H54 (cell line): ENCODE data around the gene KANK3.
"Not testable (repeated sequence)": the region's sequence is repeated elsewhere in the genome, so short reads cannot be mapped to it uniquely, and the experiment has no call there.

Experiments
- DNase-seq: peaks from one replicate; pipeline ENCODE4 v3.0.0; 2011; ENCODE audit warnings: low spot score, mixed read lengths; ENCODE audit not compliant: insufficient read length
- FAIRE-seq: peaks from 3 replicates; lab custom pipeline; 2011; peaks lifted over from hg19 to GRCh38; lab: Jason Lieb, UNC
- POLR2A ChIP-seq: IDR thresholded peaks from 2 replicates; pipeline ENCODE4 v1.6.1; 2011; ENCODE audit warnings: low read depth, mild to moderate bottlenecking, low read length

Gene KANK3

GRCh38 chr19:8307965-8308866 is 34.8 kb downstream of the KANK3 start, which contains the start of gene CD320:
Gene CD320, minus strand, starts transcription at chr19:8308358. Its CDS starts 68 bp downstream, at chr19:8308290.
- no peak for FAIRE-seq

DNA sequence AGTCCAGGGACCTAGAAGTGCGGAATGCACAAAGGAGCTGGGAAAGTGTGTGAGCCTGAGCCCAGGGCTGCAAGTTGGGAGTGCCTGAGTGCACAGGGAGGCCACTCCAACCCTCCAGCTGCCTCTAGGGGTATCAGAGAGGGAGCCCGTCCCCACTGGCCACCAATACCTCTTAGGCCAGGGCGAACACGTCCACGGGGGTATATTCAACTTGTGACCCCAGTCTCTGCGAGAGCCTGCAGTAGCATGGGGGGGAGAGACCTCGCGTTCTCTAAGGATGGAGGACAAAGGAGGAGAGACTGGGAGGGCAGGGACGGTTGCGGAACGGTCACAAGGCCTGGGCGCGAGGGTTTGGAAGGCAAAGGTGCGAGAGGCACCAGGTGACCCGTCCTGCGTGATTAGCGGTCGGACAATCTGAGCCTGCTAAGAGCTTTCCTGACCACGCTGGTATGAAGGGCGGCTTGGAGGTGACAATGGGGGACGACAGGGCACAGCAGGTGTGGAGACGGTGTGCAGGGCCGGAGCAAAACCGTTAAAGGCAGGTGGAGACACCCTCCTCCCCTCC is 35.6 kb downstream of the KANK3 start:
- no peak for TF ChIP-seq POLR2A
- DNase-seq: no peak
- no peak for FAIRE-seq

More at GRCh38 chr19:8307965-8308866, 34.8 kb downstream of the KANK3 start, which contains the start of gene CD320:
- DNase-seq: peak; percentile 87
- TF ChIP-seq POLR2A: peak; percentile 80

GRCh38 chr19:8306235-8307054 is 36.6 kb downstream of the KANK3 start:
- no peak for DNase-seq
- no peak for TF ChIP-seq POLR2A
- no peak for FAIRE-seq

DNA sequence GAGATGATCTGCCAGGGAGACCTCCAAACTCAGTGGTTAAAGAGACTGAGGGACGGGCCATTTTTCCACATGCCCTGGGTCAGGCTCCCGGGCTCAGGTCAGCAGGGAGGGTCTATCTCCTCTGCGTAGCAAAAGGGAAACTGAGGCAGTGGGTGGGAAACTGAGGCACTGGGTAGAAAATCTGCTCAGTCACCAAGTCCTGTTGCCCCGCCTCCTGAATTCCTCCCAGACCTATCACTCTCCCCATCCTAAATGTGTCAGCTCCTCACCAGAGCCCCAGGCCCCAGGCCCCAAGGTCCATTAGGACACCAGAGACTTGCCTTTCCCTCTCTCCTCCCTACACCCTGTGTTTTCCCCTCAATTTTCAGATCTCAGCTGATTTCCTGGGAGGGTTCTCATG is 37.3 kb downstream of the KANK3 start:
- no peak for DNase-seq
- TF ChIP-seq POLR2A: no peak
- FAIRE-seq: no peak

- no peak for FAIRE-seq
- no peak for TF ChIP-seq POLR2A
Observed at GRCh38 chr19:8304841-8305621, 38.0 kb downstream of the KANK3 start.

DNA sequence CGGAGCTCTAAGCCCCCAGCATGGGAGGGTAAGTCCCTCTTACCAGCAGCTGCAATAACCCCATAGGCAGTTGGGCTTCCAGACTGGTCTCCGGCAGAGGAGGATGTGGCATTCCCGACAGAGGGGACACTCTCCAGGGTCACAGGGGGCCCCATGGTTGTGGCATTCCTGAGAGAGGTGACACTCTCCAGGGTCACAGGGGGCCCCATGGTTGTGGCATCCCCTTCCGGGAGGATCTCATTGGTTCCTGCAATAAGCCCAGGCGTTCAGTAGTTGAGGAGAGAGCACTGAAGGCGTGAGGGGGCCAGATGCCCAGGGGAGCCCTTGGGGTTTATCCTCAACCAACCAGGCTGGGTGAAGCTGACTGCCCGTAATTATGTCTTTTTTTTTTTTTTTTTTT is 40.3 kb downstream of the KANK3 start:
- TF ChIP-seq POLR2A: no peak
- no peak for FAIRE-seq
- no peak for DNase-seq

More at GRCh38 chr19:8304841-8305621, 38.0 kb downstream of the KANK3 start:
- no peak for DNase-seq

GRCh38 chr19:8302357-8302691 is 40.7 kb downstream of the KANK3 start:
- no peak for DNase-seq

GRCh38 chr19:8291337-8291736 is 51.7 kb downstream of the KANK3 start:
- not testable (repeated sequence) for DNase-seq, FAIRE-seq

More at GRCh38 chr19:8302357-8302691, 40.7 kb downstream of the KANK3 start:
- FAIRE-seq: no peak
- TF ChIP-seq POLR2A: no peak

GRCh38 chr19:8276508-8276907 is 66.6 kb downstream of the KANK3 start:
- DNase-seq, FAIRE-seq: not testable (repeated sequence)
